Sigmoid colon (tissue), 4 donors: Measurements from ENCODE around the gene TGIF2.

Experiments
- EP300 ChIP-seq, 4 donors: sonication (generic); formaldehyde crosslinking; IDR thresholded peaks; one replicate each; pipeline ENCODE4 v1.6.1; 2017; ENCODE audit warnings: antibody characterized with exemption in 4 of 4
- POLR2A ChIP-seq, 2 donors: fragments of 450-650 bp; IDR thresholded peaks; one replicate each; pipeline ENCODE4 v1.6.1; 2016; ENCODE audit warnings: antibody characterized with exemption in 2 of 2, mild to moderate bottlenecking in 2 of 2, moderate library complexity in 2 of 2
- POLR2AphosphoS5 ChIP-seq, 4 donors: sonication (generic); formaldehyde crosslinking; IDR thresholded peaks; one replicate each; pipeline ENCODE4 v1.6.1; 2017; ENCODE audit warnings: antibody characterized with exemption in 4 of 4
- TF ChIP-seq, protein P1 (sequence below), 4 experiments: fragments of 450-650 bp in 3 of 4; fragments of 200-600 bp in 1 of 4; IDR thresholded peaks; one replicate each; pipeline ENCODE4 v1.5.1; 2016 to 2019; ENCODE audit warnings: antibody characterized with exemption in 4 of 4, mild to moderate bottlenecking in 3 of 4, moderate library complexity in 2 of 4

DNA sequence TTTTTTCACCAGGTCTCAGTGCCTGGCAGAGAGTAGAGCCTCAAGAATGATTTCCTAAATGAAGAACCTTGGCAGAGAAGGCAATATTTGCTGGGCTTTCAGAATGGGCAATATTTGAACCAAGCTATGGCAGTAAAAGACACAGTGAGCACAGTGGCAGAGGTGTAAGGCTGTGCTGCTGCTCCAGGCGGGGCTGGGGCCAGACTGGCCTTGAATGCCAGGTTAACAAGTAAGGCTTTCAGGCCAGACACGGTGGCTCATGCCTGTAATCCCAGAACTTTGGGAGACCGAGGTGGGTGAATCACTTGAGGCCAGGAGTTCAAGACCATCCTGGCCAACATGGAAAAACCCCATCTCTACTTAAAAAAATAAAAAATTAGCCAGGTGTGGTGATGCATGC lies 40.6 kb upstream of the TGIF2 start:
- TF ChIP-seq, protein P1, sequence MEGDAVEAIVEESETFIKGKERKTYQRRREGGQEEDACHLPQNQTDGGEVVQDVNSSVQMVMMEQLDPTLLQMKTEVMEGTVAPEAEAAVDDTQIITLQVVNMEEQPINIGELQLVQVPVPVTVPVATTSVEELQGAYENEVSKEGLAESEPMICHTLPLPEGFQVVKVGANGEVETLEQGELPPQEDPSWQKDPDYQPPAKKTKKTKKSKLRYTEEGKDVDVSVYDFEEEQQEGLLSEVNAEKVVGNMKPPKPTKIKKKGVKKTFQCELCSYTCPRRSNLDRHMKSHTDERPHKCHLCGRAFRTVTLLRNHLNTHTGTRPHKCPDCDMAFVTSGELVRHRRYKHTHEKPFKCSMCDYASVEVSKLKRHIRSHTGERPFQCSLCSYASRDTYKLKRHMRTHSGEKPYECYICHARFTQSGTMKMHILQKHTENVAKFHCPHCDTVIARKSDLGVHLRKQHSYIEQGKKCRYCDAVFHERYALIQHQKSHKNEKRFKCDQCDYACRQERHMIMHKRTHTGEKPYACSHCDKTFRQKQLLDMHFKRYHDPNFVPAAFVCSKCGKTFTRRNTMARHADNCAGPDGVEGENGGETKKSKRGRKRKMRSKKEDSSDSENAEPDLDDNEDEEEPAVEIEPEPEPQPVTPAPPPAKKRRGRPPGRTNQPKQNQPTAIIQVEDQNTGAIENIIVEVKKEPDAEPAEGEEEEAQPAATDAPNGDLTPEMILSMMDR (IDR thresholded peaks at IDR 0.05): no peak
- TF ChIP-seq POLR2AphosphoS5 (IDR thresholded peaks at IDR 0.05) (no peak), EP300 (IDR thresholded peaks at IDR 0.05) (no peak), POLR2A (IDR thresholded peaks at IDR 0.05) (no peak)
